Gastroesophageal sphincter (tissue), 4 donors: Measurements from ENCODE around the gene WBP4. TPM values are rescaled to one million over a fixed set of nuclear protein-coding genes. Genes with fewer than 3 reads are reported as not detected.
"Not testable (repeated sequence)": the region's sequence is repeated elsewhere in the genome, so short reads cannot be mapped to it uniquely, and the experiment has no call there.

Source experiments
- ATAC-seq: fragments of 150-250 bp; one replicate; pipeline ENCODE4 v1.9.1; 2016; ENCODE audit warnings: mild to moderate bottlenecking, moderate library complexity
- H3K27ac ChIP-seq, 4 donors: fragments of 200-600 bp; sonication (generic) in 3 of 4; 1 replicate in 3 of 4; 2 replicates in 1 of 4; pipeline ENCODE4 v1.5.1; 2016 to 2019
- H3K27me3 ChIP-seq: fragments of 200-600 bp; sonication (generic); one replicate; pipeline ENCODE4 v1.5.1; 2019
- H3K36me3 ChIP-seq, 2 donors: fragments of 200-600 bp; sonication (generic); one replicate each; pipeline ENCODE4 v1.5.1; 2019; ENCODE audit warnings: control low read depth in 1 of 2
- H3K4me1 ChIP-seq, 3 donors: fragments of 200-600 bp; sonication (generic); 1 replicate in 2 of 3; 2 replicates in 1 of 3; pipeline ENCODE4 v1.5.1; 2016 to 2019; ENCODE audit warnings: control low read depth in 2 of 3
- H3K4me3 ChIP-seq, 2 donors: fragments of 200-600 bp; sonication (generic); one replicate each; pipeline ENCODE4 v1.5.1; 2019; ENCODE audit warnings: mild to moderate bottlenecking in 1 of 2, moderate library complexity in 1 of 2
- H3K9me3 ChIP-seq, 3 donors: fragments of 200-600 bp; sonication (generic); one replicate each; pipeline ENCODE4 v1.5.1; 2017 to 2019; ENCODE audit warnings: control low read depth in 2 of 3
- CTCF ChIP-seq, 4 experiments: fragments of 200-600 bp in 2 of 4; fragments of 450-650 bp in 2 of 4; sonication (generic) in 1 of 4; IDR thresholded peaks; one replicate each; pipeline ENCODE4 v1.5.1; 2017 to 2019; ENCODE audit warnings: antibody characterized with exemption in 4 of 4, mild to moderate bottlenecking in 2 of 4, moderate library complexity in 2 of 4
- EP300 ChIP-seq: sonication (generic); formaldehyde crosslinking; IDR thresholded peaks from one replicate; pipeline ENCODE4 v1.6.1; 2017; ENCODE audit warnings: antibody characterized with exemption, mild to moderate bottlenecking
- POLR2A ChIP-seq, 2 donors: fragments of 450-650 bp; IDR thresholded peaks; one replicate each; pipeline ENCODE4 v1.6.1; 2017; ENCODE audit warnings: antibody characterized with exemption in 2 of 2, mild to moderate bottlenecking in 2 of 2, moderate library complexity in 1 of 2
- POLR2AphosphoS5 ChIP-seq: sonication (generic); formaldehyde crosslinking; IDR thresholded peaks from one replicate; pipeline ENCODE4 v1.6.1; 2017; ENCODE audit warnings: antibody characterized with exemption
- WGBS, 2 donors: methylation state at CpG; one replicate each; pipeline ENCODE4 v1.1.5; 2018; ENCODE audit warnings: low coverage in 1 of 2; 5-methylcytosine and 5-hydroxymethylcytosine counted together
- total RNA-seq, 4 donors: library from RNA; depleted of rRNA; stranded (reverse); fragments of >200 nt; gene quantifications; one replicate each; pipeline ENCODE4 v1.1.0, GENCODE V29; 2016

WBP4 gene
- total RNA-seq, 4 donors from 2014 or later: 19.3 to 33.1 (median 25.1) TPM

GRCh38 chr13:41034382-41034781 is 26.9 kb upstream of the WBP4 start:
- H3K9me3 ChIP-seq: no peaks in the 10 kb centered on the region
- no peaks in the 10 kb centered on the region for H3K27me3 ChIP-seq
- WGBS, 2 donors: 85 to 90% methylated on average over 4 of the region's 4 CpGs
- no peak for TF ChIP-seq CTCF (IDR thresholded peaks at IDR 0.05)
- TF ChIP-seq POLR2AphosphoS5: no peak
- TF ChIP-seq EP300: no peak
- no peak for TF ChIP-seq POLR2A (IDR thresholded peaks at IDR 0.05)
- peaks cover 0 to 20% (median 5%) of the 10 kb centered on the region in 3 donors for H3K4me1 ChIP-seq
- ATAC-seq: no peak
- no peak overlapping the region for H3K27ac ChIP-seq
- H3K4me3 ChIP-seq: no peak overlapping the region
- no peaks in the 10 kb centered on the region for H3K36me3 ChIP-seq

- 78 to 85% methylated on average over 4 to 5 of the region's 5 CpGs for WGBS, 2 donors
- peaks cover 0 to 20% (median 5%) of the 10 kb centered on the region in 3 donors for H3K4me1 ChIP-seq
- no peaks in the 10 kb centered on the region for H3K36me3 ChIP-seq
- H3K4me3 ChIP-seq: no peak overlapping the region
- no peaks in the 10 kb centered on the region for H3K27me3 ChIP-seq
- no peak for ATAC-seq
- TF ChIP-seq EP300: no peak
- TF ChIP-seq CTCF (IDR thresholded peaks at IDR 0.05): no peak
- no peak for TF ChIP-seq POLR2AphosphoS5
- no peak overlapping the region for H3K27ac ChIP-seq
- H3K9me3 ChIP-seq: no peaks in the 10 kb centered on the region
Observed at GRCh38 chr13:41034881-41035280, 26.4 kb upstream of the WBP4 start.

GRCh38 chr13:41036557-41036956 is 24.8 kb upstream of the WBP4 start:
- not testable (repeated sequence) for H3K27ac ChIP-seq, ATAC-seq, H3K9me3 ChIP-seq, H3K4me3 ChIP-seq, H3K36me3 ChIP-seq, H3K27me3 ChIP-seq
- peaks cover 0 to 30% (median 5%) of the 10 kb centered on the region in 3 donors for H3K4me1 ChIP-seq
- WGBS, 2 donors: 93 to 94% methylated on average over 4 to 5 of the region's 5 CpGs

- TF ChIP-seq POLR2AphosphoS5: no peak
- TF ChIP-seq CTCF (IDR thresholded peaks at IDR 0.05): no peak
- TF ChIP-seq EP300: no peak
- TF ChIP-seq POLR2A (IDR thresholded peaks at IDR 0.05): no peak
- H3K4me1 ChIP-seq: peaks cover 0 to 21% (median 4%) of the 10 kb centered on the region in 3 donors
- ATAC-seq: no peak
- no peaks in the 10 kb centered on the region for H3K36me3 ChIP-seq
- no peak overlapping the region for H3K27ac ChIP-seq
- no peak overlapping the region for H3K4me3 ChIP-seq
- no peaks in the 10 kb centered on the region for H3K9me3 ChIP-seq
- H3K27me3 ChIP-seq: no peaks in the 10 kb centered on the region
Observed at GRCh38 chr13:41039746-41040145, 21.6 kb upstream of the WBP4 start.

GRCh38 chr13:41040584-41041334 is 20.6 kb upstream of the WBP4 start:
- no peak for ATAC-seq
- WGBS, 2 donors: 59 to 76% methylated on average over 4 to 8 of the region's 9 CpGs

GRCh38 chr13:41042419-41042818 is 18.9 kb upstream of the WBP4 start:
- not testable (repeated sequence) for H3K27ac ChIP-seq, H3K36me3 ChIP-seq, H3K9me3 ChIP-seq, ATAC-seq, H3K4me3 ChIP-seq, H3K27me3 ChIP-seq
- H3K4me1 ChIP-seq: peaks cover 0 to 14% (median 0%) of the 10 kb centered on the region in 3 donors
- WGBS, 2 donors: 100% methylated on average over 4 of the region's 4 CpGs; no CpG with 5 or more reads in 1 of the 2 donors

More at GRCh38 chr13:41040584-41041334, 20.6 kb upstream of the WBP4 start:
- Histone ChIP-seq H3K27ac (no peak overlapping the region), H3K36me3 (no peaks in the 10 kb centered on the region), H3K4me1 (peaks cover 0 to 14% (median 0%) of the 10 kb centered on the region in 3 donors), H3K27me3 (no peaks in the 10 kb centered on the region), H3K4me3 (no peak overlapping the region), H3K9me3 (no peaks in the 10 kb centered on the region)
- TF ChIP-seq POLR2AphosphoS5 (no peak), CTCF (IDR thresholded peaks at IDR 0.05) (no peak), EP300 (no peak)
